ENCODE data around the gene CCDC90B. TPM values are rescaled to one million over a fixed set of nuclear protein-coding genes. Genes with fewer than 3 reads are reported as not detected.

The CCDC90B gene
- total RNA-seq, 1 experiment from 2014 or later, result 35.9 TPM

DNA sequence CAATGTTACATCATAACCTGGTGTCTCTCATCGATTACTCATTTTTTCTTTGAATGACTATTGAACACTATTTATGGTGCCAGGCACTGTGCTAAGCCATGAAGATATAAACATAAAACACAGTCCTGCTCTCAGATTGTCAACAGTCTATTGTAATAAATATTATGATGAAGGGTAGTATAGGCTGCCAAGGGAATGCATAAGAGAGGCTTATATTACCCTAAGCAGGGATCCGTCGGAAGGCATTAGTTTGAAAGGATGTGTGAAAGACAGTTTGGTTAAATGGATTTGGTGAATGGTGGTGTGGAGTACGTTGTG is 7.2 kb upstream of the CCDC90B start:
- H3K79me1 ChIP-seq (ENCODE audit: insufficient read depth, low read depth, low read length, poor library complexity, severe bottlenecking), result no peaks in the 10 kb centered on the region
- no peak overlapping the region for H3K27ac ChIP-seq (ENCODE audit: insufficient read length, low read depth, low read length)
- H3K36me3 Mint-ChIP-seq (ENCODE audit: insufficient read depth in 1 of 3, low read depth in 3 of 3), result no peaks in the 10 kb centered on the region; a peak in 1 of 7 replicates
- H4K5ac ChIP-seq (ENCODE audit: insufficient read length, low read depth, low read length), result no peak overlapping the region
- H2AK5ac ChIP-seq (ENCODE audit: insufficient read length, low read length), result no peak overlapping the region
- H3K14ac ChIP-seq (ENCODE audit: insufficient read depth, low read length), result no peak overlapping the region
- peaks cover 16% of the 10 kb centered on the region in 2 experiments for H3K4me1 Mint-ChIP-seq
- 100% methylated on average over 3 of the region's 4 CpGs for WGBS (ENCODE audit: extremely low coverage, insufficient read length, low lambda C conversion rate)
- H2BK120ac ChIP-seq (ENCODE audit: low read depth, low read length, poor library complexity, severe bottlenecking), result no peak overlapping the region
- no peak overlapping the region for H3K4ac ChIP-seq (ENCODE audit: low read depth, low read length)
- no peak overlapping the region for H3K23ac ChIP-seq (ENCODE audit: insufficient read length, low read depth, low read length)
- no peak overlapping the region for H4K8ac ChIP-seq (replicated peaks; ENCODE audit: insufficient read length, low read depth, low read length)
- DNase-seq, result no peak
- H3K9ac ChIP-seq (ENCODE audit: extremely low read depth, insufficient read length, low read length), result no peak overlapping the region
- H3K23me2 ChIP-seq (ENCODE audit: insufficient read length, low read depth, low read length, poor library complexity, severe bottlenecking), result no peaks in the 10 kb centered on the region
- H3K27me3 ChIP-seq (ENCODE audit: insufficient read depth, low read length), result no peaks in the 10 kb centered on the region
- no peak overlapping the region for H2BK20ac ChIP-seq (ENCODE audit: low read depth, low read length, poor library complexity, severe bottlenecking)
- H3K27ac Mint-ChIP-seq, result peak overlapping the region in 1 of 3 experiments; percentile 11; a peak in 2 of 7 replicates
- H2BK5ac ChIP-seq (ENCODE audit: insufficient read length, low read length), result no peak overlapping the region
- H2BK15ac ChIP-seq (ENCODE audit: low read depth, low read length), result no peak overlapping the region
- H4K20me1 ChIP-seq (ENCODE audit: control insufficient read depth, insufficient read depth, insufficient read length), result no peaks in the 10 kb centered on the region
- H3K18ac ChIP-seq (ENCODE audit: insufficient read length, low read depth, low read length), result no peak overlapping the region
- H3K4me3 Mint-ChIP-seq, result no peak overlapping the region
- H3K4me1 ChIP-seq (ENCODE audit: insufficient read depth, low read length), result 0 out of 2 replicates have a peak, but pooled peaks cover 2% of the 10 kb centered on the region
- no peaks in the 10 kb centered on the region for H3K9me3 ChIP-seq (ENCODE audit: control insufficient read depth, low read depth, low read length)
- no peaks in the 10 kb centered on the region for H3K79me2 ChIP-seq (ENCODE audit: insufficient read depth, low read length)
- H2AFZ ChIP-seq (ENCODE audit: low read length), result no peak overlapping the region
- H3K27me3 Mint-ChIP-seq (ENCODE audit: low read depth), result no peaks in the 10 kb centered on the region; the same call in 1 of the 2 replicates
- no peak overlapping the region for H3T11ph ChIP-seq (ENCODE audit: low read length)
- H2BK12ac ChIP-seq (ENCODE audit: insufficient read length, low read depth, low read length), result no peak overlapping the region
- no peaks in the 10 kb centered on the region for H3K9me3 Mint-ChIP-seq
- H3K56ac ChIP-seq (ENCODE audit: insufficient read length, low read depth, low read length), result no peak overlapping the region
- no peak overlapping the region for H4K91ac ChIP-seq (ENCODE audit: insufficient read length, low read depth, low read length)
- no peak overlapping the region for H3K4me2 ChIP-seq (ENCODE audit: insufficient read depth, insufficient read length, low read length)
- TF ChIP-seq, protein P1, sequence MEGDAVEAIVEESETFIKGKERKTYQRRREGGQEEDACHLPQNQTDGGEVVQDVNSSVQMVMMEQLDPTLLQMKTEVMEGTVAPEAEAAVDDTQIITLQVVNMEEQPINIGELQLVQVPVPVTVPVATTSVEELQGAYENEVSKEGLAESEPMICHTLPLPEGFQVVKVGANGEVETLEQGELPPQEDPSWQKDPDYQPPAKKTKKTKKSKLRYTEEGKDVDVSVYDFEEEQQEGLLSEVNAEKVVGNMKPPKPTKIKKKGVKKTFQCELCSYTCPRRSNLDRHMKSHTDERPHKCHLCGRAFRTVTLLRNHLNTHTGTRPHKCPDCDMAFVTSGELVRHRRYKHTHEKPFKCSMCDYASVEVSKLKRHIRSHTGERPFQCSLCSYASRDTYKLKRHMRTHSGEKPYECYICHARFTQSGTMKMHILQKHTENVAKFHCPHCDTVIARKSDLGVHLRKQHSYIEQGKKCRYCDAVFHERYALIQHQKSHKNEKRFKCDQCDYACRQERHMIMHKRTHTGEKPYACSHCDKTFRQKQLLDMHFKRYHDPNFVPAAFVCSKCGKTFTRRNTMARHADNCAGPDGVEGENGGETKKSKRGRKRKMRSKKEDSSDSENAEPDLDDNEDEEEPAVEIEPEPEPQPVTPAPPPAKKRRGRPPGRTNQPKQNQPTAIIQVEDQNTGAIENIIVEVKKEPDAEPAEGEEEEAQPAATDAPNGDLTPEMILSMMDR (conservative IDR thresholded peaks at IDR 0.05), result no peak
